22Rv1 (cell line): ENCODE results near the gene MET.

Experiments
- ZFX ChIP-seq: fragments of 450-650 bp; IDR thresholded peaks from 2 replicates; pipeline ENCODE4 v1.6.1; 2017; ENCODE audit warnings: antibody characterized with exemption, borderline replicate concordance
- TF ChIP-seq, protein P1 (sequence below): fragments of 450-650 bp; IDR thresholded peaks from 2 replicates; pipeline ENCODE4 v1.5.1; 2017; ENCODE audit warnings: mild to moderate bottlenecking

- TF ChIP-seq, protein P1, sequence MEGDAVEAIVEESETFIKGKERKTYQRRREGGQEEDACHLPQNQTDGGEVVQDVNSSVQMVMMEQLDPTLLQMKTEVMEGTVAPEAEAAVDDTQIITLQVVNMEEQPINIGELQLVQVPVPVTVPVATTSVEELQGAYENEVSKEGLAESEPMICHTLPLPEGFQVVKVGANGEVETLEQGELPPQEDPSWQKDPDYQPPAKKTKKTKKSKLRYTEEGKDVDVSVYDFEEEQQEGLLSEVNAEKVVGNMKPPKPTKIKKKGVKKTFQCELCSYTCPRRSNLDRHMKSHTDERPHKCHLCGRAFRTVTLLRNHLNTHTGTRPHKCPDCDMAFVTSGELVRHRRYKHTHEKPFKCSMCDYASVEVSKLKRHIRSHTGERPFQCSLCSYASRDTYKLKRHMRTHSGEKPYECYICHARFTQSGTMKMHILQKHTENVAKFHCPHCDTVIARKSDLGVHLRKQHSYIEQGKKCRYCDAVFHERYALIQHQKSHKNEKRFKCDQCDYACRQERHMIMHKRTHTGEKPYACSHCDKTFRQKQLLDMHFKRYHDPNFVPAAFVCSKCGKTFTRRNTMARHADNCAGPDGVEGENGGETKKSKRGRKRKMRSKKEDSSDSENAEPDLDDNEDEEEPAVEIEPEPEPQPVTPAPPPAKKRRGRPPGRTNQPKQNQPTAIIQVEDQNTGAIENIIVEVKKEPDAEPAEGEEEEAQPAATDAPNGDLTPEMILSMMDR, result no peak
- no peak for TF ChIP-seq ZFX
Measured at GRCh38 chr7:116824449-116824848, 152.5 kb downstream of the MET start.
